Activated T-helper 9 cell treated with anti-CD3 and anti-CD28 coated beads, Interleukin-2, amount 50 U/mL, for 16 hours (primary cell): ENCODE results near the gene ANKRD2.
A peak's percentile ranks its signal among the peaks of the same experiment; 100 is the strongest.
"Not testable (repeated sequence)": the region's sequence is repeated elsewhere in the genome, so short reads cannot be mapped to it uniquely, and the experiment has no call there.

Experiments
- DNase-seq: peaks from one replicate; pipeline ENCODE4 v3.0.0-alpha.2; 2020; ENCODE audit warnings: low read depth

ANKRD2 gene

GRCh38 chr10:97546456-97547270, 25.9 kb upstream of the ANKRD2 start:
- no peak for DNase-seq

- DNase-seq: no peak
Observed at GRCh38 chr10:97547271-97547600, 25.3 kb upstream of the ANKRD2 start.

- DNase-seq: no peak
Observed at GRCh38 chr10:97547962-97548361, 24.6 kb upstream of the ANKRD2 start.

GRCh38 chr10:97548828-97549455, 23.6 kb upstream of the ANKRD2 start:
- no peak for DNase-seq

- DNase-seq: no peak
Observed at GRCh38 chr10:97549587-97550322, 22.8 kb upstream of the ANKRD2 start.

GRCh38 chr10:97550336-97551149, 22.0 kb upstream of the ANKRD2 start:
- no peak for DNase-seq

GRCh38 chr10:97551271-97551670, 21.3 kb upstream of the ANKRD2 start:
- no peak for DNase-seq

- DNase-seq: peak; percentile 47
Observed at GRCh38 chr10:97553575-97554031, 19.0 kb upstream of the ANKRD2 start.

- not testable (repeated sequence) for DNase-seq
Observed at GRCh38 chr10:97554336-97554735, 18.2 kb upstream of the ANKRD2 start.

- DNase-seq: not testable (repeated sequence)
Observed at GRCh38 chr10:97555541-97555940, 17.0 kb upstream of the ANKRD2 start.

GRCh38 chr10:97560731-97561381, 11.7 kb upstream of the ANKRD2 start:
- DNase-seq: not testable (repeated sequence)

- not testable (repeated sequence) for DNase-seq
Observed at GRCh38 chr10:97561386-97562077, 11.0 kb upstream of the ANKRD2 start.

GRCh38 chr10:97562329-97562728, 10.2 kb upstream of the ANKRD2 start:
- not testable (repeated sequence) for DNase-seq

GRCh38 chr10:97563337-97563736, 9.2 kb upstream of the ANKRD2 start:
- no peak for DNase-seq

- no peak for DNase-seq
Observed at GRCh38 chr10:97564776-97565175, 7.8 kb upstream of the ANKRD2 start.

GRCh38 chr10:97566336-97566996, 6.1 kb upstream of the ANKRD2 start:
- DNase-seq: no peak

- DNase-seq: no peak
Observed at GRCh38 chr10:97567891-97568290, 4.7 kb upstream of the ANKRD2 start.

GRCh38 chr10:97570146-97570788, 2.3 kb upstream of the ANKRD2 start:
- DNase-seq: no peak

GRCh38 chr10:97570789-97571471, 1.6 kb upstream of the ANKRD2 start:
- no peak for DNase-seq
